ENCODE data around the gene NTSR1.

DNA sequence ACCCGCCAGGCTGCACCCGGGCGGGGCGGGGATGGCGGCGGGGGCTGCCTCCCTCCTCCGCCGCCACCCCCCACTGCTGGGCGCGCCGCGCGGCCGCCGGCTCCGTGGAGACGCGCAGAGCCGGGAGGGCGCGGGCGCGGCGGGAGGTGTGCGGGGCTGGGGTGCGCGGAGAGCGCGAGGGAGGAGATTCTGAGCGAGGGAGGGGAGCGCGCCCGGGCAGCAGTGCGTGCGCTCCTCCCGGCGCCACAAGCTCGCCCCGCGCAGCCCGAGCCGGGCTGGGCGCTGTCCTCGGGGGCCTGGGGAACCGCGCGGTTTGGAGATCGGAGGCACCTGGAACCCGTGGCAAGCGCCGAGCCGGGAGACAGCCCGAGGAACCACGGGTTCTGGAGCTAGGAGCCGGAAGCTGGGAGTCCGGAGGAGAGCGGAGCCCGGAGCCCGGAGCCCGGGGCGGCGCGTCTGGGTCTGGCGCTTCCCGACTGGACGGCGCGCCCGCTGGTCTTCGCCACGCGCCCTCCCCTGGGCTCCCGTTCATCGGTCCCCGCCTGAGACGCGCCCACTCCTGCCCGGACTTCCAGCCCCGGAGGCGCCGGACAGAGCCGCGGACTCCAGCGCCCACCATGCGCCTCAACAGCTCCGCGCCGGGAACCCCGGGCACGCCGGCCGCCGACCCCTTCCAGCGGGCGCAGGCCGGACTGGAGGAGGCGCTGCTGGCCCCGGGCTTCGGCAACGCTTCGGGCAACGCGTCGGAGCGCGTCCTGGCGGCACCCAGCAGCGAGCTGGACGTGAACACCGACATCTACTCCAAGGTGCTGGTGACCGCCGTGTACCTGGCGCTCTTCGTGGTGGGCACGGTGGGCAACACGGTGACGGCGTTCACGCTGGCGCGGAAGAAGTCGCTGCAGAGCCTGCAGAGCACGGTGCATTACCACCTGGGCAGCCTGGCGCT is at the start of gene NTSR1:
- TF ChIP-seq EZH2phosphoT487 (IDR thresholded peaks at IDR 0.05): peak; percentile 99
- TF ChIP-seq, protein P1, sequence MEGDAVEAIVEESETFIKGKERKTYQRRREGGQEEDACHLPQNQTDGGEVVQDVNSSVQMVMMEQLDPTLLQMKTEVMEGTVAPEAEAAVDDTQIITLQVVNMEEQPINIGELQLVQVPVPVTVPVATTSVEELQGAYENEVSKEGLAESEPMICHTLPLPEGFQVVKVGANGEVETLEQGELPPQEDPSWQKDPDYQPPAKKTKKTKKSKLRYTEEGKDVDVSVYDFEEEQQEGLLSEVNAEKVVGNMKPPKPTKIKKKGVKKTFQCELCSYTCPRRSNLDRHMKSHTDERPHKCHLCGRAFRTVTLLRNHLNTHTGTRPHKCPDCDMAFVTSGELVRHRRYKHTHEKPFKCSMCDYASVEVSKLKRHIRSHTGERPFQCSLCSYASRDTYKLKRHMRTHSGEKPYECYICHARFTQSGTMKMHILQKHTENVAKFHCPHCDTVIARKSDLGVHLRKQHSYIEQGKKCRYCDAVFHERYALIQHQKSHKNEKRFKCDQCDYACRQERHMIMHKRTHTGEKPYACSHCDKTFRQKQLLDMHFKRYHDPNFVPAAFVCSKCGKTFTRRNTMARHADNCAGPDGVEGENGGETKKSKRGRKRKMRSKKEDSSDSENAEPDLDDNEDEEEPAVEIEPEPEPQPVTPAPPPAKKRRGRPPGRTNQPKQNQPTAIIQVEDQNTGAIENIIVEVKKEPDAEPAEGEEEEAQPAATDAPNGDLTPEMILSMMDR (IDR thresholded peaks at IDR 0.05): peak; percentile 24
- TF ChIP-seq EZH2 (IDR thresholded peaks at IDR 0.05): peak; percentile 99

All from neural progenitor cell (in vitro differentiated cells).